Cardiac muscle cell (in vitro differentiated cells and primary cell): ENCODE data around the gene UBE2J2. TPM values are rescaled to one million over a fixed set of nuclear protein-coding genes. Genes with fewer than 3 reads are reported as not detected.

Experiments
- DNase-seq, 2 donors: peaks; one replicate each; pipeline versions ENCODE4 v3.0.0 to v3.0.0-alpha.2; 2010 to 2017; ENCODE audit warnings: low read depth in 1 of 2, low spot score in 1 of 2
- H3K27ac ChIP-seq: fragments of 200-600 bp; sonication (generic); 2 replicates; pipeline ENCODE4 v1.5.1; 2016
- H3K27me3 ChIP-seq: fragments of 200-600 bp; sonication (generic); 2 replicates; pipeline ENCODE4 v1.6.0; 2016; ENCODE audit warnings: control low read depth
- H3K36me3 ChIP-seq: fragments of 200-600 bp; sonication (generic); 2 replicates; pipeline ENCODE4 v1.5.1; 2016; ENCODE audit warnings: control low read depth
- H3K4me1 ChIP-seq: fragments of 200-600 bp; sonication (generic); 2 replicates; pipeline ENCODE4 v1.8.1; 2017; ENCODE audit warnings: low read depth, mild to moderate bottlenecking, mixed run types
- H3K4me3 ChIP-seq: fragments of 200-600 bp; sonication (generic); 2 replicates; pipeline ENCODE4 v1.5.1; 2016; ENCODE audit warnings: mild to moderate bottlenecking
- H3K9me3 ChIP-seq: fragments of 200-600 bp; sonication (generic); 2 replicates; pipeline ENCODE4 v1.5.1; 2017; ENCODE audit warnings: low read depth, mild to moderate bottlenecking, control low read depth
- polyA plus RNA-seq: library from polyadenylated mRNA; unstranded; fragments of >200 nt; fragmentation: Nextera tagmentation; extraction: Ambion mirVana; gene quantifications from 2 replicates; pipeline ENCODE4 v1.2.1, GENCODE V29; 2016
- total RNA-seq: library from RNA; depleted of rRNA; stranded (reverse); fragments of >200 nt; gene quantifications from 2 replicates; pipeline ENCODE4 v1.2.3, GENCODE V29; 2016
- TF ChIP-seq, protein P1 (sequence below): IDR thresholded peaks from 2 replicates; pipeline ENCODE4 v1.5.1; 2012; ENCODE audit warnings: low read depth, mild to moderate bottlenecking, low read length

UBE2J2 gene
- total and polyA plus RNA-seq, 2 experiments from 2014 or later: 64.2 to 87.3 TPM

DNA sequence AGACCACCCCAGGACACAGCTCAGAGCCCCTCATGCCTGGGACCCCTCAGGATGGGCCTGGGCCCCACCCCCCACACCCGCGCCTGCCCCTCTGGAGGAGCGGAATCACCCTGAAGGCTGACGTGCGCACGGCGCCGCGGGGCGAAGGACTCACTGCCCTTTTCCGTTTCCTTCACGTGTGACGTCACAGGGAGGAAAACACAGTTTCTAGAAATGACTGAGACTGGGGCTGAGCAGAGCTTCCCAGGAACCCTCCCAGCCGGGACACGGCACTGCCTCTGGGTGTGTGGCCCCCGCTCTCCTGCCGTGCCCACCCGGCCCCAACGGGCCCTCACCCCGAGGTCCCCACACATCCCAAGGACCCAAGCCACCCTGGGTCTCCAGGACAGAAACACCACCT, 54.3 kb downstream of the UBE2J2 start:
- H3K9me3 ChIP-seq: no peaks in the 10 kb centered on the region
- H3K4me3 ChIP-seq: no peak overlapping the region
- no peaks in the 10 kb centered on the region for H3K27me3 ChIP-seq
- no peaks in the 10 kb centered on the region for H3K4me1 ChIP-seq
- TF ChIP-seq, protein P1, sequence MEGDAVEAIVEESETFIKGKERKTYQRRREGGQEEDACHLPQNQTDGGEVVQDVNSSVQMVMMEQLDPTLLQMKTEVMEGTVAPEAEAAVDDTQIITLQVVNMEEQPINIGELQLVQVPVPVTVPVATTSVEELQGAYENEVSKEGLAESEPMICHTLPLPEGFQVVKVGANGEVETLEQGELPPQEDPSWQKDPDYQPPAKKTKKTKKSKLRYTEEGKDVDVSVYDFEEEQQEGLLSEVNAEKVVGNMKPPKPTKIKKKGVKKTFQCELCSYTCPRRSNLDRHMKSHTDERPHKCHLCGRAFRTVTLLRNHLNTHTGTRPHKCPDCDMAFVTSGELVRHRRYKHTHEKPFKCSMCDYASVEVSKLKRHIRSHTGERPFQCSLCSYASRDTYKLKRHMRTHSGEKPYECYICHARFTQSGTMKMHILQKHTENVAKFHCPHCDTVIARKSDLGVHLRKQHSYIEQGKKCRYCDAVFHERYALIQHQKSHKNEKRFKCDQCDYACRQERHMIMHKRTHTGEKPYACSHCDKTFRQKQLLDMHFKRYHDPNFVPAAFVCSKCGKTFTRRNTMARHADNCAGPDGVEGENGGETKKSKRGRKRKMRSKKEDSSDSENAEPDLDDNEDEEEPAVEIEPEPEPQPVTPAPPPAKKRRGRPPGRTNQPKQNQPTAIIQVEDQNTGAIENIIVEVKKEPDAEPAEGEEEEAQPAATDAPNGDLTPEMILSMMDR: no peak
- peaks cover 33% of the 10 kb centered on the region for H3K36me3 ChIP-seq
- no peak overlapping the region for H3K27ac ChIP-seq
- DNase-seq: no peak

DNA sequence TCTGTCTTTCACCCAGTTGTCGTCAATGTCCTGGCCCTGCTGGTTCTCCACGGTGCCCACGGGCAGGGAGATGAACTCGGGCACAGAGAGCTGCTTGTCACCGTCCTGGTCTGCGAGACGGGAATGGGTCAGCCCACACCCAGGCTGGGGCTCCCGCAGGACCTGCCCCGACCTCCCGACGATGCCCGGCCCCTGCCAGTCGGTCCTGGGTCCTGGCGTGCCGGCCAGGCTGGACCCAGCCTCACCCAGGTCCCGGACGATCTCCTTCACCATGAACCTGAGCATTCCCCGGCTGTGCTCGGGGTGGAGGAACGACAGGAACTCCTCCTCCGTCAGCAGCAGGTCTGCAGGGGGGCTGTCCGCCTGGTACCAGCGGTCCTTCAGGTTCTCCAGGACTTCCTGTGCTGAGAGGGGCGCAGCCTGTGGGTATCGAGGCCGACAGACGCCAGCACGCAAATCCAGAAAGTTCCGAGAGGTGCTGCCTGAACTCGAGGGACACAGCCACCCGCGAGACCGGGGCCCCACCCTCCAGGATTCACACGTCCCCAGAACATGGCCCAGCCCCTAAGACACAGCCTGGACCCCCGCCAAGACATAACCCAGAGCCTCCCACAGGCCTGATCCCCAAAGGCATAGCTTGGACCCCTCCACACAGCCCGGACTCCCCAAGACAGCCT, 55.0 kb downstream of the UBE2J2 start:
- H3K36me3 ChIP-seq: peaks cover 31% of the 10 kb centered on the region
- no peak overlapping the region for H3K27ac ChIP-seq
- TF ChIP-seq, protein P1: no peak
- H3K4me1 ChIP-seq: no peaks in the 10 kb centered on the region
- H3K4me3 ChIP-seq: no peak overlapping the region
- no peaks in the 10 kb centered on the region for H3K27me3 ChIP-seq
- no peaks in the 10 kb centered on the region for H3K9me3 ChIP-seq
- DNase-seq: no peak

DNA sequence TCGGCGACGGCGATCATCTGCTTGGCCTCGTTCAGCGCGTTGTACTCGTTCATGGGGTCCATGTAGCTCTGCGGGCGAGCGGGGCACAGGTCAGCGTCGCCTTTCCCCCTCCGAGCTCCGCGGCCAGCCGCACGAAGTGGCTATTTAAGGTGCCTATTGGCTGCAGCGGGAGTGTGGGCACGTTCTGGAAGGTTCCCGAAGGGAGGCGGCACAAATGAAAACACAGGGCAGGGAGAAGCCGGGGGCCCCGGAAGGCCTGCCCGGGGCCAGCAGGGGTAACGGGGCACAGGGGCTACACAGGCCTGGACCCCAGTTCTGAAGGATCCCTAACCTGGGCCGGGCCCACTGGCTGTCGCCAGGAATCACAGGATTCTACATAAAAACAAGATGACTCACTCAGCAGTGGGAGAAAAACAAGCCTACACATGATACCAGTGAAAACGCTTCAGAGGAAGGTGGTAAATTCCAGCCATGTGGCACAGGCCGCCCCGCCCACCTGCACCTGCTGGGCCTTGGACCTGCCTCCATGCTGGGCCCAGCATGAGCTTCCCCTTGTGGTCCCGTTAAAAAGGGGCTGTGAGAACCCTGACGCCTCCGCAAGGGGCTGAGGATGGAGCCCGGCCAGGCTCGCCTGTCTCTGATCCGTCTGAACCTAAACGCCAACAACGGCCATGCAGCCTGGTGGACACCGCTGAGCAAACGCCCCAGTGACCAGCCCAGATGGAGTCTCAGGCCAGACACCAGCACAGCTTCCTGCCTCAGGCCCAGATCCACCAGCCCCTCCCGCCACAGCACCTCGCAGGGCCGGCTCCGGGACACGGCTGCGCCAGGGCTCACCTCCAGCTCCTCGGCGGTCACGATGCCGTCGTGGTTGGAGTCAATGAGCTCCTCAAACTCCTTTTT, 55.8 kb downstream of the UBE2J2 start:
- no peak for DNase-seq
- TF ChIP-seq, protein P1: no peak
- no peaks in the 10 kb centered on the region for H3K4me1 ChIP-seq
- peaks cover 24% of the 10 kb centered on the region for H3K36me3 ChIP-seq
- H3K4me3 ChIP-seq: no peak overlapping the region
- H3K9me3 ChIP-seq: no peaks in the 10 kb centered on the region
- H3K27ac ChIP-seq: no peak overlapping the region
- no peaks in the 10 kb centered on the region for H3K27me3 ChIP-seq

DNA sequence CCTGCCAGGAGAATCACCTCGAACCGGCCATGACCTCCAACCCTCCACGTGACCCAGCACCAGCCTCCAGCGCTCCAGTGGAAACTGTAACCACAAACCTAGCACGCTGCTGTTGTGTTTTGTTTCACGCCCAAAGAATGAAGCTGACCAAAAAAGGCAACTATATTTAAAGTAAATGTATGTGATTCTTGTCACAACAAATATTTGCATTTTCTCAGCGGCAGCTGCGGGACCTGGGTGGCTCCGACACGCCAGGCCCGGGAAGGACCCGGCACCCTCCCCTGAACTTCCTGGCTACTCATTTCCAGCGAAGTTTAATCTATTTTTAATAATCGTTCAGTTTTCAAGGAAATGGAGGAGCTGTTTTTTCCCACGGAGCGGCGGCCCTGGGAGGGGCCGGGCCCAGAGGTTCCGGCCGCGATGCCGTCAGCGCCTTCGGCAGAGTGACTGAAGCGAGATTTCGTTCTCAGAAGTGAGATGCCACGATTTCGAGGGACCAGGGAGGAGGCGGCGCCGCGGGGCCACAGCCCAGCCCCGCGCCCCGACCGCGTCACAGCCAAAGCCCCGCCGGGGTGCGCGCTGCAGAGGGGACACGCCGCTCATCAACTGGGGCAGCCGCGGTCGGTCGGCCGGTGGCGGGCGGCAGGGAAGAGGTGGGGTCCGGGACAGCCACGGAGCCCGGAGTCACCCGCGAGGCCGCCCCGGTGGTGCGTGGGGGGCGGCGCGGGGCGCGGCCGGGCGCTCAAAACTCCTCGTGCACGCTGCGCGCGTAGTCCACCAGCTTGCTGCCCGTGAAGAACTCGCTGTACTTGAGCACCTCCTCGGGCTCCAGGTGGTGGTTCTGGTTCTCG, 56.7 kb downstream of the UBE2J2 start:
- H3K9me3 ChIP-seq: no peaks in the 10 kb centered on the region
- no peaks in the 10 kb centered on the region for H3K27me3 ChIP-seq
- no peak overlapping the region for H3K27ac ChIP-seq
- TF ChIP-seq, protein P1: no peak
- no peak for DNase-seq
- H3K4me1 ChIP-seq: no peaks in the 10 kb centered on the region
- H3K4me3 ChIP-seq: no peak overlapping the region
- peaks cover 16% of the 10 kb centered on the region for H3K36me3 ChIP-seq

DNA sequence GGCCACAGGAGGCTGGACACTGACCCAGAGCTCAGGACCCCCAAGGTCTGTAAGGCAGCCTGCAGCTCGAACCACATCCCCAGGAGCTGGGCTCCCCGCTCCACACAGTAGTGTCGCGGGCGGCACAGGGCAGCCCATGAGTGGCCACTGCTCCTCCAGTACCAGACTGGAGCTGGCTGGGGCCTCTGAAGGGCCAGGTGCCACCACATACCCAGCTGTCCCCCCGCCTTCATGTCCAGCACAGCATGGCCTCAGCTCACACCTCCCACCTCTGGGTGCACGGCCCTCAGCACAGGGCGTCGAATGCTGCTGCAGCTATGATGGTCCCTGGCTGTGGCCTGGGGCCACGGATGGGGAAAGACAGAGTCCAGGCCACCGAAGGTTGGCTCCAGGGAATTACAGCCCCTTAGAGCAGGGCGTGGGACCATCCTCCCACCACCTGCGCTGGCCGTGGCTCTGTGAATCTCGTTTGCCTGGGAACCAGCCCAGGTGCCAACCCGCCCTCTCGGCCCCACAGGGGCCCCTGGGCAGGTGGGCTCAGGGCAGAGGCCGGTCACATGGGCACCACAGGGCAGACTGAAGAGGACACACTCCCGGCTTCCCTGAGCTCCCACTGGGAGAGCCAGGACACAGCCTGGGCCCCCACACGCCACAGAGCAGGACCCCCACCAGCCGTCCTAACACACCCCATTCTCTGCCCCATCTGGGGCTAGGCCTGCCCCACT, 57.6 kb downstream of the UBE2J2 start:
- no peaks in the 10 kb centered on the region for H3K9me3 ChIP-seq
- H3K27ac ChIP-seq: no peak overlapping the region
- TF ChIP-seq, protein P1: no peak
- no peaks in the 10 kb centered on the region for H3K27me3 ChIP-seq
- DNase-seq: no peak
- H3K36me3 ChIP-seq: peaks cover 12% of the 10 kb centered on the region
- H3K4me3 ChIP-seq: no peak overlapping the region
- H3K4me1 ChIP-seq: no peaks in the 10 kb centered on the region
